NCI-H146 (cell line): ENCODE measurements around the gene FBXO40.
"Not testable (repeated sequence)": the region's sequence is repeated elsewhere in the genome, so short reads cannot be mapped to it uniquely, and the experiment has no call there.

Experiments
- DNase-seq: peaks from one replicate; lab custom pipeline; 2025; lab: John Stamatoyannopoulos, UW

Gene FBXO40

GRCh38 chr3:121592856-121593702 is at the start of gene FBXO40:
FBXO40 (plus strand) TSS chr3:121593379; CDS start chr3:121620576, 27,197 bp downstream.
- DNase-seq: peak; percentile 94

GRCh38 chr3:121545049-121545573 is 48.1 kb upstream of the FBXO40 start:
- DNase-seq: peak; percentile 48

DNA sequence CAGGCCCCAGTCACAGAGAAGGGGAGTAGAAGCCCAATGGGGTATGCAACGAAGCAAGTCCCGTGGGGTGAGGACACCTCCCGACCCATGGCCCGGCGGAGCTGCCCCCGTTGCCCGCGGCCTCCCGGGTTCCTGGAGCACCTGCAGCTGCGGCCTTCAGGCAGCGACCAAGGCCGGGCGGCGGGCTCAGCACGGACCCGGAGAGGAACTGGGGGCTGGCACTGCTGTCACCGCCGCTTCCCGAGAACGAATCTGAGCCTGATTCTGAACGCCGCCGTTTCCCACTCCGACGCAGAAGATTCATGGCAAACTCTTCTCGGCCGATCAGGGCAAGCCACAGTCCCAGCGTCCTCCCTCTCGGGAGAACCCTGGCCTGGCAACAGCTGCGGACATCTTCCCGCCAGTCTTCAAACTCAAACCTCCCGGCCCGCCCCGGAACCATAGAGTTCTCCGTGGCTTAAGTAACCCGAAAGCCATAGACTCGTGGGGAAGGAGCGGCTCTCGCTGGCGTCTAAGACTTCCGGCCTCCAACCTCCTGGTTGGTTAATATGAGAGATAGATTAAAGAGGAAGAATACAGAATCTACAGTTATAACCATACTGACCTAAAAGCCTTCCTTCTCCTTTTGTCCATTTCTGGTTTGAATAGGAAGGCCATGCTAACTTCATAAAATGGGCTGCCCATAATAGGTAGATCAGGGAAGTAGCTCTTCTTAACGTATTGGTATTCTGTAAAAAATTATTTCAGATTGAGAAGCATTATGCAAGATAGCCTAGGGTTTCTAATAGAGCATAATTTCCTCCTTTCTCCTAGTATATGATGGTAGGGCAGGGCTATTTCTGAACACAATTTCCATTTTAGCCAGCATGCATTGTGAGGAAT is 47.4 kb upstream of the FBXO40 start, which contains the start of gene POLQ:
TSS of gene POLQ (minus strand) at position 415 of the 882 bp plus-strand sequence. CDS start at position 304, 111 bp downstream.
- peak; percentile 99 for DNase-seq

GRCh38 chr3:121552379-121552778 is 40.8 kb upstream of the FBXO40 start:
- DNase-seq: no peak

DNA sequence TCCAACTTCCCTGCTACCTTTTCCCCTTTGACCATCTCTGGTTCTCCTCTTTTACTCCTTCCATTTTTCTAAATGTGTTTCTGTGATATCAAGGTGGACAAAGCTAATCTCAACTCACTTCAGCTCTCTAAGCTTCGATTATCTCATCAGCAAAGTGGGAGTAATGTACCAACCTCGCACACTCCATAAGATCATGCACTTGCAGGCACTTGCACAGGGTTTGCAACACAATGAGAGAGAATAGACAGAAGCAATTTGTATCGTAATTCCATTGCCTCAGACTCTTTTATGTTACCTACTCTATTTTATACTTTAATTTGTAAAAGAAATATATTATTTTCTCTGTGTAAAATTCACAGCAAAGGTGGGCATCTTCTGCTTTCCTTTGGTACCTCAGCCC is 40.4 kb upstream of the FBXO40 start:
- DNase-seq: no peak

DNA sequence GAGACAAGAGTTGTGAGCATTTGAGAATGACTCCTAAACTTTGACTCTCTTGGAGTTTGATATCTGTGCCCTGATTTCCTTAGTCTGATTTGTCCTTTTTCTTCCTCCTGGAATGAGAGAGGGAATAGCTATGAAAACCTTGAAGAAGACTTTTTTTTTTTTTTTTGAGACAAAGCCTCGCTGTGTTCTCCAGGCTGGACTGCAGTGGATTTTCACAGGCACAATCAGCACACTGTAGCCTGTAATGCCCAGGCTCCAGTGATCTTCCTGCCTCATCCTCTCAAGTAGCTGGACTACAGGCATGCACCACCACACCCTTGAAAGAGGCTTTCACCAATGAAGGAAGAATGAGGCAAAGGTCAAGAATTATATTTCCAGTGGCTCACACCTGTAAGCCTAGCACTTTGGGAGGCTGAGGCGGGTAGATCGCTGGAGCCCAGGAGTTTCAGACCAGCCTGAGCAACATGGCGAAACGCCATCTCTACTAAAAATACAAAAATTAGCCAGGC is 35.7 kb upstream of the FBXO40 start:
- no peak for DNase-seq

DNA sequence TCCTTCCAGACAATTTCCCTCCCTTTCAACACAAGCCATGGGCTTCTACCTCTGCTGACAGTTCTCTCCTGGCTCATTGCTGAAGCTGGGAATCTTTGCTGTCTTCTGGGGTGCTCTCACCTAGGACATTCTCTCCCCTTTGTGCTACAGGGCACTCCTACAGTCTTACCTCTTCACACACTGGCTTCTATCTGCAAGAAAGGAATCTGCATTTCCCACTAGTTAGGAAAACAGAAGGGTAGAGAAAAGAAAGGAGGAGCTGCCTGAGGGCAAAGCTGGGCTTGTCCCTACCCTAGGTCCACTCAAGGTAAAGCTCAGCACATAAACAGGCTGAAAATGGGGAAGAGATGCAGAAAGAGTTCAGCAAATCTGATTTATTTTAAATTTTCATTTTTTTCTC is 31.0 kb upstream of the FBXO40 start:
- no peak for DNase-seq

DNA sequence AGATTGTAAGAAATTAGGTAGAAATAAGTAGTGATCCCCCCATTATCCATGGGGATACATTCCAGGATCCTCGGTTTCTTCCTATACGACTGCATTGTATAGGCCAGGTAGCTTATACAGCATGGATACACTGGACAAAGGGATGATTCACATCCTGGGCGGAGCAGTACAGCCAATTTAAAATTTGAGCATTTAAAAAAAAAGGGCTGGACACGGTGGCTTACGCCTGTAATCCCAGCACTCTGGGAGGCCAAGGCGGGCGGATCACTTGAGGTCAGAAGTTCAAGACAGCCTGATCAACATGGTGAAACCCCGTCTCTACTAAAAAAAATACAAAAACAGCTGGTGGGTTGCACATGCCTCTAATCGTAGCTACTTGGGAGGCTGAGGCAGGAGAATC is 26.4 kb upstream of the FBXO40 start:
- no peak for DNase-seq

DNA sequence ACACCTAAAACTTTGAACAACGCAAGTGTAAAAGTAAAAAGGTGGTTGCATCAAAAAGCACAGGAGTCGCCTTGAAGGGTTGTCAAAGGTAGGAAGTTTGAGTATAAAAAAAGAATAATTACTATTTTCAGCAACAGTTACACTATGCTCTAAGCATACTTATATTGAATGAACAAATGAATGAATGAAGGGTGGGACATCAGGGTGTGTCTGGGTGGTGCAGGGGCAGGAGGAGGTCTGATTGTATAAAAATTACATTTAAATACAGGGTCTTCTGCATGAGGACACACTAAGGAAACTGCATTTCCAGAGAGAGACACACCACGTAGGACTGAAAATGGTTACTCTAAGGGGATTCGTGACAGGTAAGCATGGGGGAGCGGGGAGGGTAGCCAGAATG is 25.5 kb upstream of the FBXO40 start, which contains the start of gene ARGFX:
TSS of gene ARGFX (plus strand) at position 301 of the 400 bp plus-strand sequence. CDS start 2,765 bp downstream, outside the sequence.
- no peak for DNase-seq

- DNase-seq: peak; percentile 76
These were observed 18.7 kb upstream of the FBXO40 start for GRCh38 chr3:121574449-121574848.

- no peak for DNase-seq
These were observed 11.5 kb upstream of the FBXO40 start for GRCh38 chr3:121581691-121582090.

- no peak for DNase-seq
These were observed 8.8 kb upstream of the FBXO40 start for GRCh38 chr3:121584418-121584817.

GRCh38 chr3:121593806-121594205 is 627 bp downstream of the FBXO40 start:
- DNase-seq: not testable (repeated sequence)

- no peak for DNase-seq
These were observed 1.7 kb downstream of the FBXO40 start for GRCh38 chr3:121594850-121595249.

GRCh38 chr3:121595765-121596406 is 2.7 kb downstream of the FBXO40 start:
- no peak for DNase-seq

- DNase-seq: no peak
These were observed 5.4 kb downstream of the FBXO40 start for GRCh38 chr3:121598564-121598963.

DNA sequence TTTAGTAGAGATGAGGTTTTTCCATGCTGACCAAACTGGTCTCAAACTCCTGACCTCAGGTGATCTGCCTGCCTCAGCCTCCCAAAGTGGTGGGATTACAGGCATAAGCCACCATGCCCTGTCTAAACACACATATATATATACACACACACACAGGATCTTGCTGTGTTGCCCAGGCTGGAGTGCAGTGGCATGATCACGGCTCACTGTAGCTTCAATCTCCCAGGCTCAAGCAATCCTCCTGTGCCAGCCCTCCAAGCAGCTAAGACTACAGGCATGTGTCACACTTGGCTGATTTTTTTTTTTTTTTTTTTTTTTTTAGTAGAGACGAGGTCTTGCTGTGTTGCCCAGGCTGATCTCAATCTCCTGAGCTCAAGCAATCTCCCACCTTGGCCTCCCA is 6.7 kb downstream of the FBXO40 start:
- not testable (repeated sequence) for DNase-seq

DNA sequence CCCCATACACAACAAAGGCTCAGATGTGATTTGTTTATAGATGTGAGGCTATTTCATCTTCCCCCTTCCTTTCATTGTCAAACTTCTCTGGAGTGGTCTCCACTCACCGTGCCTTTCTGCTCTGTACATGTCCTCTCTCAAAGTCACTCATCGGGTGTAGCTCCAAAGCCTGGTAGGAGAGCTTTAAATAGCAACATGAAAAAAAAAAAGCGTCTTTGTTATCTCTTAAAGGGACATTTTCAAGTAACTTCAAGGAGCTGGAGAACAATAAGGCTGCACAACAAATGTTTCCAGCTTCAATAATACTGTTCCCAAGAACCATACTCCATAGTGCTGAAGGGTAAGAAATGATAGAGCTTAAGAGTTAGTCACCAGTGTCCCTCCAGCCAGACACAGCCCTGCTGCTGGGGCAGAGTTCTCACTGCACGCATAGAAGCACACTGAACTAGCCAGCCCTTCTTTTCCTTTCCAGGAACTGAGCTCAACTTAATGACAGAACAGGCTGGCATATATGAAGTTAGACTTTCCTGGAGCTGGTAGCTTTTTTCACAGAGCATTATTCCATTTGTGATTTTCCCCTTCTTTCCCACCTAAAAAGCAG is 8.1 kb downstream of the FBXO40 start:
- DNase-seq: no peak

GRCh38 chr3:121604759-121605158 is 11.6 kb downstream of the FBXO40 start:
- no peak for DNase-seq

DNA sequence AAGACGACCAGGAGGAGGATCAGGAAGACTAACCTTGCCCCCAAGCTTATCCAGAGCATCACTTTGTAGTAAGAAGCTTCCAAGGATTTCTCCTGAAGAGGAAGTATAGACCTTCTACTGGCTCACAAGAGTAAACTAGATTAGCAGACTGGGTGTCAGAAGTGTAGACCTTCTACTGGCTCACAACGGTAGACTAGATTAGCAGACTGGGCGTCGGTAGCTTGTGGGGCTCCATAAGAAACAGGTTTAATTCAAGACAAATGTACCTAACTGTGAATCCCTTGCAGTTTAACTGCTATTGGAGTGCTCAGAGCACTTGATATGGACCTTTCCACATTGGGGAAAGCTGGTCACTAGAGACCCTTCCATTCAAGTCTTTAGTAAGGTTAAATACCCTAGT is 12.9 kb downstream of the FBXO40 start:
- no peak for DNase-seq

- DNase-seq: no peak
These were observed 26.5 kb downstream of the FBXO40 start for GRCh38 chr3:121619691-121620090.
